GM23338 (cell line): ENCODE measurements around the gene NSG1. TPM values are rescaled to one million over a fixed set of nuclear protein-coding genes. Genes with fewer than 3 reads are reported as not detected.
A peak's percentile ranks its signal among the peaks of the same experiment; 100 is the strongest.

ENCODE experiments used
- ATAC-seq: fragments of 200-7000 bp; cut with Tn5 transposase; 3 replicates; pipeline ENCODE4 v1.9.1; 2020
- DNase-seq: peaks from one replicate; pipeline ENCODE4 v3.0.0-alpha.2; 2015; ENCODE audit warnings: low spot score
- H2AFZ ChIP-seq: fragments of 200-600 bp; sonication (generic); 2 replicates; pipeline ENCODE4 v1.8.0; 2016; ENCODE audit warnings: antibody characterized with exemption, mild to moderate bottlenecking, moderate library complexity
- H3F3A ChIP-seq: fragments of 200-600 bp; sonication (generic); replicated peaks from 2 replicates; pipeline ENCODE4 v1.8.0; 2017; ENCODE audit warnings: antibody characterized with exemption, mixed run types, low read depth
- H3K27ac ChIP-seq: fragments of 200-600 bp; sonication (generic); 2 replicates; pipeline ENCODE4 v1.6.1; 2016; ENCODE audit warnings: low read depth
- H3K27me3 ChIP-seq: fragments of 200-600 bp; sonication (generic); 2 replicates; pipeline ENCODE4 v1.8.0; 2016; ENCODE audit warnings: mild to moderate bottlenecking, mixed run types, moderate library complexity; ENCODE audit not compliant: insufficient read depth
- H3K36me3 ChIP-seq: fragments of 200-600 bp; sonication (generic); 2 replicates; pipeline ENCODE4 v1.8.0; 2016; ENCODE audit warnings: mild to moderate bottlenecking; ENCODE audit not compliant: insufficient read depth
- H3K4me1 ChIP-seq: fragments of 200-600 bp; sonication (generic); 2 replicates; pipeline ENCODE4 v1.8.0; 2016; ENCODE audit warnings: mild to moderate bottlenecking, moderate library complexity; ENCODE audit not compliant: insufficient read depth
- H3K4me2 ChIP-seq: fragments of 200-600 bp; sonication (generic); 2 replicates; pipeline ENCODE4 v1.7.1; 2017; ENCODE audit warnings: mixed run types
- H3K4me3 ChIP-seq: fragments of 200-600 bp; sonication (generic); 2 replicates; pipeline ENCODE4 v1.6.1; 2016; ENCODE audit warnings: mixed run types
- H3K79me2 ChIP-seq: fragments of 200-600 bp; sonication (generic); replicated peaks from 2 replicates; pipeline ENCODE4 v1.8.0; 2017; ENCODE audit warnings: mild to moderate bottlenecking; ENCODE audit not compliant: insufficient read depth
- H3K9me2 ChIP-seq: fragments of 200-600 bp; sonication (generic); 2 replicates; pipeline ENCODE4 v1.8.0; 2017; ENCODE audit not compliant: insufficient read depth
- H4K20me1 ChIP-seq: fragments of 200-600 bp; sonication (generic); replicated peaks from 2 replicates; pipeline ENCODE4 v1.8.0; 2017; ENCODE audit warnings: mild to moderate bottlenecking; ENCODE audit not compliant: insufficient read depth
- H3K27ac Mint-ChIP-seq: 2 replicates; pipeline ENCODE4 v1.8.0; 2020; ENCODE audit warnings: inconsistent platforms, mild to moderate bottlenecking, moderate library complexity, mixed read lengths
- H3K27me3 Mint-ChIP-seq: 3 replicates; pipeline ENCODE4 v1.8.0; 2022; ENCODE audit warnings: low read depth, mild to moderate bottlenecking, moderate library complexity, mixed read lengths, inconsistent platforms; ENCODE audit not compliant: insufficient read depth, poor library complexity
- H3K36me3 Mint-ChIP-seq: 3 replicates; pipeline ENCODE4 v1.8.0; 2021; ENCODE audit warnings: low read depth, mild to moderate bottlenecking, inconsistent platforms, moderate library complexity, mixed read lengths
- H3K4me1 Mint-ChIP-seq: 3 replicates; pipeline ENCODE4 v1.8.0; 2020; ENCODE audit warnings: mild to moderate bottlenecking, inconsistent platforms, mixed read lengths
- H3K4me3 Mint-ChIP-seq: 3 replicates; pipeline ENCODE4 v1.8.0; 2021; ENCODE audit warnings: moderate library complexity, mild to moderate bottlenecking, inconsistent platforms, mixed read lengths
- H3K9me3 Mint-ChIP-seq: 3 replicates; pipeline ENCODE4 v1.8.0; 2020; ENCODE audit warnings: moderate library complexity, mild to moderate bottlenecking, inconsistent platforms, mixed read lengths
- CREB1 ChIP-seq: fragments of 250-450 bp; sonication (Bioruptor Pico); IDR thresholded peaks from 2 replicates; pipeline ENCODE4 v1.5.0; 2020; ENCODE audit warnings: low read depth, mild to moderate bottlenecking, moderate library complexity
- EZH2 ChIP-seq: fragments of 200-600 bp; sonication (generic); IDR thresholded peaks from one replicate; pipeline ENCODE4 v1.8.0; 2017; ENCODE audit warnings: antibody characterized with exemption, mild to moderate bottlenecking, low read depth; ENCODE audit not compliant: unreplicated experiment
- EZH2phosphoT487 ChIP-seq: fragments of 200-600 bp; sonication (generic); IDR thresholded peaks from one replicate; pipeline ENCODE4 v1.8.1; 2018; ENCODE audit warnings: antibody characterized with exemption; ENCODE audit not compliant: unreplicated experiment
- JUNB ChIP-seq: IDR thresholded peaks from one replicate; pipeline ENCODE4 v1.6.1; 2016; ENCODE audit warnings: antibody characterized with exemption; ENCODE audit not compliant: unreplicated experiment
- NANOG ChIP-seq: IDR thresholded peaks from 2 replicates; pipeline ENCODE4 v1.6.1; 2016; ENCODE audit warnings: antibody characterized with exemption, borderline replicate concordance
- POLR2AphosphoS5 ChIP-seq: IDR thresholded peaks from 2 replicates; pipeline ENCODE4 v1.6.1; 2016; ENCODE audit warnings: antibody characterized with exemption, low read depth
- STAT1 ChIP-seq: IDR thresholded peaks from one replicate; pipeline ENCODE4 v1.6.1; 2016; ENCODE audit warnings: antibody characterized with exemption; ENCODE audit not compliant: unreplicated experiment
- ZNF114 ChIP-seq: fragments of 250-450 bp; sonication (Bioruptor Pico); IDR thresholded peaks from 2 replicates; pipeline ENCODE4 v1.5.0; 2020; ENCODE audit warnings: mild to moderate bottlenecking, moderate library complexity
- ZNF331 ChIP-seq: fragments of 250-450 bp; sonication (Bioruptor Pico); IDR thresholded peaks from 2 replicates; pipeline ENCODE4 v1.5.0; 2020; ENCODE audit warnings: low read depth, mild to moderate bottlenecking, moderate library complexity
- polyA plus RNA-seq: library from polyadenylated mRNA; unstranded; fragments of >200 nt; fragmentation: Nextera tagmentation; extraction: Ambion mirVana; gene quantifications from 2 replicates; pipeline ENCODE4 v1.2.1, GENCODE V29; 2016
- total RNA-seq: library from RNA; depleted of rRNA; stranded (reverse); fragments of >200 nt; shearing (Covaris generic); gene quantifications from 2 replicates; pipeline ENCODE4 v1.2.3, GENCODE V29; 2014
- TF ChIP-seq, protein P1 (sequence below), 2 experiments: fragments of 200-600 bp in 1 of 2; sonication (generic) in 1 of 2; conservative IDR thresholded peaks; 2 replicates each; pipeline versions ENCODE4 v1.5.1 to v1.6.1; 2016 to 2017; ENCODE audit warnings: antibody characterized with exemption in 2 of 2, low read depth in 2 of 2, mild to moderate bottlenecking in 2 of 2, moderate library complexity in 1 of 2
- TF ChIP-seq, protein P2 (sequence below): IDR thresholded peaks from one replicate; pipeline ENCODE4 v1.6.1; 2018; ENCODE audit warnings: antibody characterized with exemption; ENCODE audit not compliant: unreplicated experiment
- TF ChIP-seq, protein P3 (sequence below): IDR thresholded peaks from 2 replicates; pipeline ENCODE4 v1.6.1; 2016; ENCODE audit warnings: antibody characterized with exemption
- TF ChIP-seq, protein P4 (sequence below): fragments of 250-450 bp; sonication (Bioruptor Pico); IDR thresholded peaks from 2 replicates; pipeline ENCODE4 v1.5.0; 2020; ENCODE audit warnings: mild to moderate bottlenecking, moderate library complexity

Gene NSG1
- total and polyA plus RNA-seq, 2 experiments from 2014 or later, result 17.4 to 34.5 TPM

DNA sequence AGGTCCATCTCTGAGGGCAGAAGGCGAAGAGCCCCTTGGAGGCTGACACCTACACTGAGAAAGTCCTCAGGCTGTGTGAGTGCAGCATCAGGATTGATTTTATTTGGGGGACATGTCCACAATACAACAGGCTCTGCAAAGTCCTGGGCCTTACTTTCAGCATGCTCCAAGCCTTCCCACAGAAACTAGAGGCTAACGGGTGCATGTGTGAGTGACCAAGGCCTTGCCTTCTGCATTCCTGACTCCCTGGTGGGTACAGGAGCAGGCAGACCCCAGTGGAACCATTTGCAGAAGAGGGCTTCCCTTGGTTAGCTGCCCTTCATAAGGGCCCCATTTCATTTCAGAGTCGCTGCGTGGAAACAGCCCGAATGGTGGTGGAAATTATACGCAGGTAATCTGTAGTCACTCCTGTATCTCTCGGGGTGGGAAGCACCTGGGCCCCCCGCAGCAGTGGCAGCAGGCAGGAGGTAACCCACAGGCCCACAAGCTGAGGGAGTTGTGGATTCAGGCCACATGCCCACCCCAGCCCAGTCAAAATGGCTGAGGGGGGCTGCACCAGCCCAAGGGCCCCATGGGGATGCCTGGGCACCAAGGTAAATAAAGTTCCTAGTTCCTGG is 37.7 kb downstream of the NSG1 start:
- no peak overlapping the region; the same call in 2 of the 3 replicates for H3K4me3 Mint-ChIP-seq
- H3K36me3 Mint-ChIP-seq, result peaks cover 27% of the 10 kb centered on the region
- Histone ChIP-seq H3K27me3 (no peaks in the 10 kb centered on the region), H3K36me3 (0 out of 2 replicates have a peak, but pooled peaks cover 4% of the 10 kb centered on the region), H3K27ac (0 out of 2 replicates have a peak overlapping the region, but pooled peaks have one; percentile 26), H3K4me2 (peak overlapping the region; percentile 39; the same call in 1 of the 2 replicates), H3K4me3 (no peak overlapping the region), H3K4me1 (peaks cover 59% of the 10 kb centered on the region), H3F3A (peaks cover 15% of the 10 kb centered on the region), H3K79me2 (no peaks in the 10 kb centered on the region), H4K20me1 (no peaks in the 10 kb centered on the region), H3K9me2 (no peaks in the 10 kb centered on the region), H2AFZ (no peak overlapping the region)
- H3K4me1 Mint-ChIP-seq, result peaks cover 63% of the 10 kb centered on the region
- H3K9me3 Mint-ChIP-seq, result no peaks in the 10 kb centered on the region
- no peak for TF ChIP-seq ZNF114 (CRISPR knock-in tag)
- TF ChIP-seq, protein P1, sequence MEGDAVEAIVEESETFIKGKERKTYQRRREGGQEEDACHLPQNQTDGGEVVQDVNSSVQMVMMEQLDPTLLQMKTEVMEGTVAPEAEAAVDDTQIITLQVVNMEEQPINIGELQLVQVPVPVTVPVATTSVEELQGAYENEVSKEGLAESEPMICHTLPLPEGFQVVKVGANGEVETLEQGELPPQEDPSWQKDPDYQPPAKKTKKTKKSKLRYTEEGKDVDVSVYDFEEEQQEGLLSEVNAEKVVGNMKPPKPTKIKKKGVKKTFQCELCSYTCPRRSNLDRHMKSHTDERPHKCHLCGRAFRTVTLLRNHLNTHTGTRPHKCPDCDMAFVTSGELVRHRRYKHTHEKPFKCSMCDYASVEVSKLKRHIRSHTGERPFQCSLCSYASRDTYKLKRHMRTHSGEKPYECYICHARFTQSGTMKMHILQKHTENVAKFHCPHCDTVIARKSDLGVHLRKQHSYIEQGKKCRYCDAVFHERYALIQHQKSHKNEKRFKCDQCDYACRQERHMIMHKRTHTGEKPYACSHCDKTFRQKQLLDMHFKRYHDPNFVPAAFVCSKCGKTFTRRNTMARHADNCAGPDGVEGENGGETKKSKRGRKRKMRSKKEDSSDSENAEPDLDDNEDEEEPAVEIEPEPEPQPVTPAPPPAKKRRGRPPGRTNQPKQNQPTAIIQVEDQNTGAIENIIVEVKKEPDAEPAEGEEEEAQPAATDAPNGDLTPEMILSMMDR (conservative IDR thresholded peaks at IDR 0.05; ENCODE audit: low read depth in 2 of 2), result no peak
- no peak for TF ChIP-seq EZH2
- TF ChIP-seq, protein P2, sequence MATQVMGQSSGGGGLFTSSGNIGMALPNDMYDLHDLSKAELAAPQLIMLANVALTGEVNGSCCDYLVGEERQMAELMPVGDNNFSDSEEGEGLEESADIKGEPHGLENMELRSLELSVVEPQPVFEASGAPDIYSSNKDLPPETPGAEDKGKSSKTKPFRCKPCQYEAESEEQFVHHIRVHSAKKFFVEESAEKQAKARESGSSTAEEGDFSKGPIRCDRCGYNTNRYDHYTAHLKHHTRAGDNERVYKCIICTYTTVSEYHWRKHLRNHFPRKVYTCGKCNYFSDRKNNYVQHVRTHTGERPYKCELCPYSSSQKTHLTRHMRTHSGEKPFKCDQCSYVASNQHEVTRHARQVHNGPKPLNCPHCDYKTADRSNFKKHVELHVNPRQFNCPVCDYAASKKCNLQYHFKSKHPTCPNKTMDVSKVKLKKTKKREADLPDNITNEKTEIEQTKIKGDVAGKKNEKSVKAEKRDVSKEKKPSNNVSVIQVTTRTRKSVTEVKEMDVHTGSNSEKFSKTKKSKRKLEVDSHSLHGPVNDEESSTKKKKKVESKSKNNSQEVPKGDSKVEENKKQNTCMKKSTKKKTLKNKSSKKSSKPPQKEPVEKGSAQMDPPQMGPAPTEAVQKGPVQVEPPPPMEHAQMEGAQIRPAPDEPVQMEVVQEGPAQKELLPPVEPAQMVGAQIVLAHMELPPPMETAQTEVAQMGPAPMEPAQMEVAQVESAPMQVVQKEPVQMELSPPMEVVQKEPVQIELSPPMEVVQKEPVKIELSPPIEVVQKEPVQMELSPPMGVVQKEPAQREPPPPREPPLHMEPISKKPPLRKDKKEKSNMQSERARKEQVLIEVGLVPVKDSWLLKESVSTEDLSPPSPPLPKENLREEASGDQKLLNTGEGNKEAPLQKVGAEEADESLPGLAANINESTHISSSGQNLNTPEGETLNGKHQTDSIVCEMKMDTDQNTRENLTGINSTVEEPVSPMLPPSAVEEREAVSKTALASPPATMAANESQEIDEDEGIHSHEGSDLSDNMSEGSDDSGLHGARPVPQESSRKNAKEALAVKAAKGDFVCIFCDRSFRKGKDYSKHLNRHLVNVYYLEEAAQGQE, result no peak
- no peak for TF ChIP-seq STAT1
- TF ChIP-seq POLR2AphosphoS5, result no peak
- TF ChIP-seq, protein P3, sequence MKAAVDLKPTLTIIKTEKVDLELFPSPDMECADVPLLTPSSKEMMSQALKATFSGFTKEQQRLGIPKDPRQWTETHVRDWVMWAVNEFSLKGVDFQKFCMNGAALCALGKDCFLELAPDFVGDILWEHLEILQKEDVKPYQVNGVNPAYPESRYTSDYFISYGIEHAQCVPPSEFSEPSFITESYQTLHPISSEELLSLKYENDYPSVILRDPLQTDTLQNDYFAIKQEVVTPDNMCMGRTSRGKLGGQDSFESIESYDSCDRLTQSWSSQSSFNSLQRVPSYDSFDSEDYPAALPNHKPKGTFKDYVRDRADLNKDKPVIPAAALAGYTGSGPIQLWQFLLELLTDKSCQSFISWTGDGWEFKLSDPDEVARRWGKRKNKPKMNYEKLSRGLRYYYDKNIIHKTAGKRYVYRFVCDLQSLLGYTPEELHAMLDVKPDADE, result no peak
- TF ChIP-seq, protein P4, sequence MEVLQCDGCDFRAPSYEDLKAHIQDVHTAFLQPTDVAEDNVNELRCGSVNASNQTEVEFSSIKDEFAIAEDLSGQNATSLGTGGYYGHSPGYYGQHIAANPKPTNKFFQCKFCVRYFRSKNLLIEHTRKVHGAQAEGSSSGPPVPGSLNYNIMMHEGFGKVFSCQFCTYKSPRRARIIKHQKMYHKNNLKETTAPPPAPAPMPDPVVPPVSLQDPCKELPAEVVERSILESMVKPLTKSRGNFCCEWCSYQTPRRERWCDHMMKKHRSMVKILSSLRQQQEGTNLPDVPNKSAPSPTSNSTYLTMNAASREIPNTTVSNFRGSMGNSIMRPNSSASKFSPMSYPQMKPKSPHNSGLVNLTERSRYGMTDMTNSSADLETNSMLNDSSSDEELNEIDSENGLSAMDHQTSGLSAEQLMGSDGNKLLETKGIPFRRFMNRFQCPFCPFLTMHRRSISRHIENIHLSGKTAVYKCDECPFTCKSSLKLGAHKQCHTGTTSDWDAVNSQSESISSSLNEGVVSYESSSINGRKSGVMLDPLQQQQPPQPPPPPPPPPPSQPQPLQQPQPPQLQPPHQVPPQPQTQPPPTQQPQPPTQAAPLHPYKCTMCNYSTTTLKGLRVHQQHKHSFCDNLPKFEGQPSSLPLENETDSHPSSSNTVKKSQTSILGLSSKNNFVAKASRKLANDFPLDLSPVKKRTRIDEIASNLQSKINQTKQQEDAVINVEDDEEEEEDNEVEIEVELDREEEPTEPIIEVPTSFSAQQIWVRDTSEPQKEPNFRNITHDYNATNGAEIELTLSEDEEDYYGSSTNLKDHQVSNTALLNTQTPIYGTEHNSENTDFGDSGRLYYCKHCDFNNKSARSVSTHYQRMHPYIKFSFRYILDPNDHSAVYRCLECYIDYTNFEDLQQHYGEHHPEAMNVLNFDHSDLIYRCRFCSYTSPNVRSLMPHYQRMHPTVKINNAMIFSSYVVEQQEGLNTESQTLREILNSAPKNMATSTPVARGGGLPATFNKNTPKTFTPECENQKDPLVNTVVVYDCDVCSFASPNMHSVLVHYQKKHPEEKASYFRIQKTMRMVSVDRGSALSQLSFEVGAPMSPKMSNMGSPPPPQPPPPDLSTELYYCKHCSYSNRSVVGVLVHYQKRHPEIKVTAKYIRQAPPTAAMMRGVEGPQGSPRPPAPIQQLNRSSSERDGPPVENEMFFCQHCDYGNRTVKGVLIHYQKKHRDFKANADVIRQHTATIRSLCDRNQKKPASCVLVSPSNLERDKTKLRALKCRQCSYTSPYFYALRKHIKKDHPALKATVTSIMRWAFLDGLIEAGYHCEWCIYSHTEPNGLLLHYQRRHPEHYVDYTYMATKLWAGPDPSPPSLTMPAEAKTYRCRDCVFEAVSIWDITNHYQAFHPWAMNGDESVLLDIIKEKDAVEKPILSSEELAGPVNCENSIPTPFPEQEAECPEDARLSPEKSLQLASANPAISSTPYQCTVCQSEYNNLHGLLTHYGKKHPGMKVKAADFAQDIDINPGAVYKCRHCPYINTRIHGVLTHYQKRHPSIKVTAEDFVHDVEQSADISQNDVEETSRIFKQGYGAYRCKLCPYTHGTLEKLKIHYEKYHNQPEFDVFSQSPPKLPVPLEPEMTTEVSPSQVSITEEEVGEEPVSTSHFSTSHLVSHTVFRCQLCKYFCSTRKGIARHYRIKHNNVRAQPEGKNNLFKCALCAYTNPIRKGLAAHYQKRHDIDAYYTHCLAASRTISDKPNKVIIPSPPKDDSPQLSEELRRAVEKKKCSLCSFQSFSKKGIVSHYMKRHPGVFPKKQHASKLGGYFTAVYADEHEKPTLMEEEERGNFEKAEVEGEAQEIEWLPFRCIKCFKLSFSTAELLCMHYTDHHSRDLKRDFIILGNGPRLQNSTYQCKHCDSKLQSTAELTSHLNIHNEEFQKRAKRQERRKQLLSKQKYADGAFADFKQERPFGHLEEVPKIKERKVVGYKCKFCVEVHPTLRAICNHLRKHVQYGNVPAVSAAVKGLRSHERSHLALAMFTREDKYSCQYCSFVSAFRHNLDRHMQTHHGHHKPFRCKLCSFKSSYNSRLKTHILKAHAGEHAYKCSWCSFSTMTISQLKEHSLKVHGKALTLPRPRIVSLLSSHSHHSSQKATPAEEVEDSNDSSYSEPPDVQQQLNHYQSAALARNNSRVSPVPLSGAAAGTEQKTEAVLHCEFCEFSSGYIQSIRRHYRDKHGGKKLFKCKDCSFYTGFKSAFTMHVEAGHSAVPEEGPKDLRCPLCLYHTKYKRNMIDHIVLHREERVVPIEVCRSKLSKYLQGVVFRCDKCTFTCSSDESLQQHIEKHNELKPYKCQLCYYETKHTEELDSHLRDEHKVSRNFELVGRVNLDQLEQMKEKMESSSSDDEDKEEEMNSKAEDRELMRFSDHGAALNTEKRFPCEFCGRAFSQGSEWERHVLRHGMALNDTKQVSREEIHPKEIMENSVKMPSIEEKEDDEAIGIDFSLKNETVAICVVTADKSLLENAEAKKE, result no peak
- no peak for TF ChIP-seq EZH2phosphoT487
- TF ChIP-seq JUNB, result no peak
- no peak for TF ChIP-seq ZNF331 (CRISPR knock-in tag)
- no peak for TF ChIP-seq NANOG
- no peak for TF ChIP-seq CREB1 (CRISPR knock-in tag)
- H3K27ac Mint-ChIP-seq, result no peak overlapping the region
- peaks cover 28% of the 10 kb centered on the region for H3K27me3 Mint-ChIP-seq
- ATAC-seq (no peak), DNase-seq (no peak)
